Brain microvascular endothelial cell (primary cell): ENCODE data around the gene FGF22.

Experiments
- DNase-seq: peaks from one replicate; pipeline ENCODE4 v3.0.0-alpha.2; 2020
- H3K27ac ChIP-seq: fragments of 250-450 bp; sonication (Bioruptor Pico); 2 replicates; pipeline ENCODE4 v1.5.1; 2020; ENCODE audit warnings: mild to moderate bottlenecking, moderate library complexity
- H3K27me3 ChIP-seq: fragments of 250-450 bp; sonication (Bioruptor Pico); replicated peaks from 2 replicates; pipeline ENCODE4 v1.5.1; 2020; ENCODE audit warnings: mild to moderate bottlenecking
- H3K36me3 ChIP-seq: fragments of 250-450 bp; sonication (Bioruptor Pico); replicated peaks from 2 replicates; pipeline ENCODE4 v1.5.1; 2020; ENCODE audit warnings: mild to moderate bottlenecking
- H3K4me3 ChIP-seq: 2 replicates; pipeline ENCODE4 v1.5.1; 2011; ENCODE audit warnings: low read depth, mild to moderate bottlenecking, control low read depth, low read length, moderate library complexity
- in situ Hi-C: cut with HindIII; loops from 2 replicates; pipeline ENCODE4 v1.10.0; 2017; ENCODE audit warnings: low sequenced_read_pairs, low pct_ligation_motif_present
- TF ChIP-seq, protein P1 (sequence below): IDR thresholded peaks from 2 replicates; pipeline ENCODE4 v1.5.1; 2011; ENCODE audit warnings: low read depth, mild to moderate bottlenecking, moderate library complexity, low read length, control low read depth, inconsistent platforms; ENCODE audit errors: missing control alignments

Gene FGF22

DNA sequence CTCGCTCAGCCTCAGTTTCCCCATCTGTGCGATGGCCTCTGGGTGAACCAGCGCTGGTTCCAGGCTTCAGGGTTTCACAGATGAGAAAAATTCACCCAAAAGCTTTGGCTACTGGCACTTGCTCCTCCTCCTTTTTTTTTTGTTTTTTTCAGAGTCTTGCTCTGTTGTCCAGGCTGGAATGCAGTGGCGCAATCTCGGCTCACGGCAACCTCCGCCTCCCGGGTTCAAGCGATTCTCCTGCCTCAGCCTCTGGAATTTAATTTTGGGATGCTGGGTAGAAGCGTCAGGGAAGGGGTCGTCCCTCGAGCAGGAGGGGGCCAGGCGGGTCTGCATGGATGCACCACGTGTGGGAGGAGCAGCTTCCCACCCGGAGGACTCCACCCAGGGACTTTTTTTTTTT lies 48.5 kb downstream of the FGF22 start:
- in situ Hi-C loops = no loop called here
- TF ChIP-seq, protein P1, sequence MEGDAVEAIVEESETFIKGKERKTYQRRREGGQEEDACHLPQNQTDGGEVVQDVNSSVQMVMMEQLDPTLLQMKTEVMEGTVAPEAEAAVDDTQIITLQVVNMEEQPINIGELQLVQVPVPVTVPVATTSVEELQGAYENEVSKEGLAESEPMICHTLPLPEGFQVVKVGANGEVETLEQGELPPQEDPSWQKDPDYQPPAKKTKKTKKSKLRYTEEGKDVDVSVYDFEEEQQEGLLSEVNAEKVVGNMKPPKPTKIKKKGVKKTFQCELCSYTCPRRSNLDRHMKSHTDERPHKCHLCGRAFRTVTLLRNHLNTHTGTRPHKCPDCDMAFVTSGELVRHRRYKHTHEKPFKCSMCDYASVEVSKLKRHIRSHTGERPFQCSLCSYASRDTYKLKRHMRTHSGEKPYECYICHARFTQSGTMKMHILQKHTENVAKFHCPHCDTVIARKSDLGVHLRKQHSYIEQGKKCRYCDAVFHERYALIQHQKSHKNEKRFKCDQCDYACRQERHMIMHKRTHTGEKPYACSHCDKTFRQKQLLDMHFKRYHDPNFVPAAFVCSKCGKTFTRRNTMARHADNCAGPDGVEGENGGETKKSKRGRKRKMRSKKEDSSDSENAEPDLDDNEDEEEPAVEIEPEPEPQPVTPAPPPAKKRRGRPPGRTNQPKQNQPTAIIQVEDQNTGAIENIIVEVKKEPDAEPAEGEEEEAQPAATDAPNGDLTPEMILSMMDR = no peak
- Histone ChIP-seq H3K27ac (no peak overlapping the region), H3K36me3 (no peaks in the 10 kb centered on the region), H3K4me3 (no peak overlapping the region), H3K27me3 (no peaks in the 10 kb centered on the region)
- DNase-seq = no peak

DNA sequence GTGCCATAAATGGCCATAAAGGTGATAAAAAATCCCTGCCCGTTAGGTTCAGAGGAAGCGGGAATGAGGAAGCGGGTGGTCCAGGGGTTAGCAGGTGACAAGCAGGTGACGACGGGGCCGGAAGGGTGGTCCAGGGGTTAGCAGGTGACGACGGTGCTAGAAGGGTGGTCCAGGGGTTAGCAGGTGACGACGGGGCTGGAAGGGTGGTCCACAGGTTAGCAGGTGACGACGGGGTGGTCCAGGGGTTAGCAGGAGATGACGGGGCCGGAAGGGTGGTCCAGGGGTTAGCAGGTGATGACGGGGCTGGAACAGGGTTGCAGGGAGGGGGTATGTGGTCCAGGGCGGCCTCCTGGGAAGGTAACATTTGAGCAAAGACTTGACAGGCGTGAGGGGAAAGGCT lies 49.3 kb downstream of the FGF22 start:
- Histone ChIP-seq H3K36me3 (no peaks in the 10 kb centered on the region), H3K27me3 (no peaks in the 10 kb centered on the region), H3K4me3 (no peak overlapping the region), H3K27ac (no peak overlapping the region)
- in situ Hi-C loops = no loop called here
- no peak for DNase-seq
- TF ChIP-seq, protein P1 = no peak

GRCh38 chr19:690203-690602 lies 50.5 kb downstream of the FGF22 start:
- TF ChIP-seq, protein P1 = no peak
- Histone ChIP-seq H3K27ac (no peak overlapping the region), H3K27me3 (no peaks in the 10 kb centered on the region), H3K36me3 (no peaks in the 10 kb centered on the region), H3K4me3 (no peak overlapping the region)
- no peak for DNase-seq
- in situ Hi-C loops = no loop called here
